Caco-2 (cell line): Measurements from ENCODE around the gene UBE2E2. TPM values are rescaled to one million over a fixed set of nuclear protein-coding genes. Genes with fewer than 3 reads are reported as not detected.

Experiments
- BruUV-seq: library from RNA; stranded (reverse); fragments of 400-500 nt; replicated peaks from 2 replicates; lab custom pipeline; 2021; lab: Mats Ljungman, UMichigan
- CTCF ChIA-PET: fragments of 300-600 bp; sonication (Branson Sonifier 250); formaldehyde crosslinking; loops from one replicate; lab custom pipeline; 2022; ENCODE audit warnings: antibody characterized with exemption; lab: Charles Lee
- POLR2A ChIA-PET: fragments of 300-600 bp; sonication (Branson Sonifier 250); formaldehyde crosslinking; loops from one replicate; lab custom pipeline; 2022; ENCODE audit warnings: antibody characterized with exemption; lab: Charles Lee
- DNase-seq, 2 experiments: peaks; one replicate each; pipeline versions ENCODE4 v3.0.0 to v3.0.0-alpha.2; 2020 to 2022
- H3K27me3 ChIP-seq: replicated peaks from 2 replicates; pipeline ENCODE4 v1.6.0; 2011; ENCODE audit warnings: low read length; ENCODE audit not compliant: control insufficient read depth, insufficient read depth
- H3K36me3 ChIP-seq: 2 replicates; pipeline ENCODE4 v1.5.1; 2011; ENCODE audit warnings: low read length; ENCODE audit not compliant: control insufficient read depth, insufficient read depth
- H3K4me1 ChIP-seq: fragments of 250-450 bp; sonication (Bioruptor Pico); 2 replicates; pipeline ENCODE4 v1.5.1; 2020; ENCODE audit warnings: mild to moderate bottlenecking
- H3K4me3 ChIP-seq: 2 replicates; pipeline ENCODE4 v1.5.1; 2011; ENCODE audit warnings: low read depth, mild to moderate bottlenecking, control low read depth, low read length
- H3K9me3 ChIP-seq: fragments of 250-450 bp; sonication (Bioruptor Pico); 2 replicates; pipeline ENCODE4 v1.5.1; 2020; ENCODE audit warnings: mild to moderate bottlenecking, moderate library complexity
- H3K27ac Mint-ChIP-seq: one replicate; pipeline ENCODE4 v1.8.0; 2022; ENCODE audit warnings: mixed read lengths; ENCODE audit not compliant: unreplicated experiment
- H3K27me3 Mint-ChIP-seq: one replicate; pipeline ENCODE4 v1.8.0; 2022; ENCODE audit warnings: mixed read lengths; ENCODE audit not compliant: insufficient read depth, unreplicated experiment
- H3K36me3 Mint-ChIP-seq: one replicate; pipeline ENCODE4 v1.8.0; 2022; ENCODE audit warnings: mild to moderate bottlenecking, mixed read lengths; ENCODE audit not compliant: insufficient read depth, unreplicated experiment
- H3K4me1 Mint-ChIP-seq: one replicate; pipeline ENCODE4 v1.8.0; 2022; ENCODE audit warnings: low read depth, mixed read lengths; ENCODE audit not compliant: unreplicated experiment
- H3K4me3 Mint-ChIP-seq: one replicate; pipeline ENCODE4 v1.8.0; 2022; ENCODE audit warnings: mild to moderate bottlenecking, moderate library complexity, mixed read lengths; ENCODE audit not compliant: unreplicated experiment
- H3K9me3 Mint-ChIP-seq: one replicate; pipeline ENCODE4 v1.8.0; 2022; ENCODE audit warnings: mixed read lengths; ENCODE audit not compliant: unreplicated experiment
- CTCF ChIP-seq, 2 experiments: fragments of 200-600 bp in 1 of 2; IDR thresholded peaks; 1 replicate in 1 of 2; 2 replicates in 1 of 2; pipeline versions ENCODE4 v1.5.1 to v1.8.0; 2011 to 2022; ENCODE audit warnings: antibody characterized with exemption in 1 of 2, control low read depth in 1 of 2, inconsistent platforms in 1 of 2, low read depth in 1 of 2, low read length in 1 of 2, mild to moderate bottlenecking in 1 of 2, moderate library complexity in 1 of 2; ENCODE audit not compliant: insufficient read depth in 1 of 2, severe bottlenecking in 1 of 2, unreplicated experiment in 1 of 2
- intact Hi-C: fragments of 100-400 bp; cut with micrococcal nuclease; formaldehyde crosslinking; loops from one replicate; pipeline ENCODE4 v1.10.0; 2022; ENCODE audit not compliant: unreplicated experiment
- total RNA-seq: library from RNA; stranded (reverse); gene quantifications from 2 replicates; pipeline ENCODE4 v1.2.3, GENCODE V29; 2022

UBE2E2 gene
- total RNA-seq, 1 experiment from 2014 or later: 83.8 TPM

DNA sequence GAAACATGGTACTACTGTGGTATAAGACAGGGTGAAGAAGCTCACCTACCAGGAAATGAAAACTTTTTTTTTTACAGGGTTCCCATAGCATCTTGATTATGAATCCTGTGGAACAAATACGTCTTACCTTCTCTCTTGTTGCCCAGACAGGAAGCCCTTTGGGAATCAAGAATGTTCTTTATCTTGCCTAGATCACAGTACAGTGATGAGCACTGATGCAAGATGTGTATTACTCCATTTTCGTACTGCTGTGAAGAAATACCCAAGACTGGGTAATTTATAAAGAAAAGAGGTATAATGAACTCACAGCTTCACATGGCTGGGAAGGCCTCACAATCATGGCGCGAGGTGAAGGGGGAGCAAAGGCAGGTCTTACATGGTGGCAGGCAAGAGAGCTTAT lies 281.3 kb downstream of the UBE2E2 start:
- no peak for DNase-seq
- H3K27me3 Mint-ChIP-seq: no peaks in the 10 kb centered on the region
- BruUV-seq: no TSS peak
- intact Hi-C loops: no loop called here
- no peaks in the 10 kb centered on the region; the same call in 1 of the 2 replicates for H3K9me3 ChIP-seq
- CTCF ChIA-PET: no interaction called here
- no peak overlapping the region for H3K27ac Mint-ChIP-seq
- H3K36me3 ChIP-seq: no peaks in the 10 kb centered on the region; the same call in 1 of the 2 replicates
- POLR2A ChIA-PET: no interaction called here
- H3K4me1 ChIP-seq: no peaks in the 10 kb centered on the region
- no peaks in the 10 kb centered on the region for H3K4me1 Mint-ChIP-seq
- TF ChIP-seq CTCF (IDR thresholded peaks at IDR 0.05; ENCODE audit: insufficient read depth in 1 of 2, low read depth in 1 of 2, low read length in 1 of 2, severe bottlenecking in 1 of 2, unreplicated experiment in 1 of 2): no peak
- H3K27me3 ChIP-seq: no peaks in the 10 kb centered on the region
- H3K4me3 Mint-ChIP-seq: no peak overlapping the region
- no peak overlapping the region for H3K4me3 ChIP-seq
- peaks cover 6% of the 10 kb centered on the region for H3K9me3 Mint-ChIP-seq
- H3K36me3 Mint-ChIP-seq: peaks cover 5% of the 10 kb centered on the region

DNA sequence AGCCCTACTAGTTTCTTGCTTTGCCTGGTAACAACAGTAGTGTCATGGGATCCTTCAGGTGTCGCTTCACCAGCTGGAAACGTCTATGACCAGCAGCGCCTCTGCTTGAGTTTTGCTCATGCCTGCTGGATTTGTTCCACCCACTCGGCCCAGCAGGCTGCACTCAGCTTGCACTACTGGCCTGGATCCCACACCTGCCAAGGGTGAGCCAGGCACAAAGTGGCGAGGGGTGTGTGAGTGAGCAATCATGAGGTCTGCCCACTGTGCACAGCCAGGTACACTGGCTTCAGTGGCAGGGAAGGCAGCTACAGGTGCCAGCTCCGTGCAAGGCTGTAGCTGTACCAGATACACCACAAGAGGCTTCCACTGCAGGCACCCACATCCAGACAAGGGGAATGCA lies 282.8 kb downstream of the UBE2E2 start:
- BruUV-seq: no TSS peak
- Histone ChIP-seq H3K4me3 (no peak overlapping the region), H3K4me1 (no peaks in the 10 kb centered on the region), H3K36me3 (no peaks in the 10 kb centered on the region), H3K9me3 (no peaks in the 10 kb centered on the region; the same call in 1 of the 2 replicates), H3K27me3 (no peaks in the 10 kb centered on the region)
- H3K27me3 Mint-ChIP-seq: no peaks in the 10 kb centered on the region
- ChIA-PET CTCF (no interaction called here), POLR2A (no interaction called here)
- intact Hi-C loops: no loop called here
- peaks cover 5% of the 10 kb centered on the region for H3K36me3 Mint-ChIP-seq
- DNase-seq: no peak
- H3K4me1 Mint-ChIP-seq: no peaks in the 10 kb centered on the region
- H3K9me3 Mint-ChIP-seq: peaks cover 6% of the 10 kb centered on the region
- no peak overlapping the region for H3K4me3 Mint-ChIP-seq
- no peak overlapping the region for H3K27ac Mint-ChIP-seq
- TF ChIP-seq CTCF (IDR thresholded peaks at IDR 0.05; ENCODE audit: insufficient read depth in 1 of 2, low read depth in 1 of 2, low read length in 1 of 2, severe bottlenecking in 1 of 2, unreplicated experiment in 1 of 2): no peak

DNA sequence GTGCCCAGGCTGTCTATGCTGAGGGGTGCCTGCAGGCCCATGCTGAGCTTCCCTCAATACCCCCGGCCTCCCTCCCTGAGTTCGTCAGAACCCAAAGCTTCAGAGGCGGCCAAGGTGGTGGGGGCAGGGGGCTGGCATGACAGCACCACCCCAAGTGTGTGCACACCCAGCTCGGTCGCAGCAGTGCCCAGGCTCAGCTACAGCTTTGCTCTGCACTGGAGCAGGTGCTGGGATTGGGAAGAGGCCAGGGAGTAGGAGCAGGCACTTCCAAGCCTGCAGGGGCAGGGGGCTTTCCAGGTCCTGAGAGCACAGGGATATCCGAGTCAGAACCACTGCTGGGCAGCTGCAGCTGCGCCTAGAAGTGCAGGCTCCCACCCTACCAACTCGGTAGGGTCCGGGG lies 283.9 kb downstream of the UBE2E2 start:
- peaks cover 6% of the 10 kb centered on the region for H3K9me3 Mint-ChIP-seq
- no TSS peak for BruUV-seq
- no peaks in the 10 kb centered on the region for H3K27me3 ChIP-seq
- no peak for DNase-seq
- H3K27me3 Mint-ChIP-seq: no peaks in the 10 kb centered on the region
- peaks cover 5% of the 10 kb centered on the region for H3K36me3 Mint-ChIP-seq
- ChIA-PET POLR2A (no interaction called here), CTCF (no interaction called here)
- peaks cover 10% of the 10 kb centered on the region for H3K4me1 Mint-ChIP-seq
- no peaks in the 10 kb centered on the region; the same call in 1 of the 2 replicates for H3K9me3 ChIP-seq
- TF ChIP-seq CTCF (IDR thresholded peaks at IDR 0.05; ENCODE audit: insufficient read depth in 1 of 2, low read depth in 1 of 2, low read length in 1 of 2, severe bottlenecking in 1 of 2, unreplicated experiment in 1 of 2): no peak
- H3K4me3 ChIP-seq: no peak overlapping the region
- no peaks in the 10 kb centered on the region for H3K4me1 ChIP-seq
- no peak overlapping the region for H3K27ac Mint-ChIP-seq
- H3K36me3 ChIP-seq: no peaks in the 10 kb centered on the region
- intact Hi-C loops: no loop called here
- no peak overlapping the region for H3K4me3 Mint-ChIP-seq
